Mesenteric fat pad (tissue), 1 donor: ENCODE results near the gene TIMM44. TPM values are rescaled to one million over a fixed set of nuclear protein-coding genes. Genes with fewer than 3 reads are reported as not detected.

Experiments used
- DNase-seq: peaks from one replicate; pipeline ENCODE4 v3.0.0-alpha.2; 2020; ENCODE audit warnings: low spot score
- long read RNA-seq: library from polyadenylated mRNA; unstranded; transcript quantifications from one replicate; pipeline ENCODE4 v2.0.0, GENCODE V29; 2020
- total RNA-seq: library from RNA; stranded (reverse); fragmentation: NEBNext Ultra II Directional; extraction: Animal tissue kit (Norgen Biotek cat#: 25700); gene quantifications from one replicate; pipeline ENCODE4 v1.2.1, GENCODE V29; 2021
- donor health status: DM: yes; HTN: yes; CAD: no.

The TIMM44 gene
- 48.9 TPM for total RNA-seq
- long read RNA-seq, transcript TIMM44-201 (13 exons, 2,075 nt), result major isoform, 68 of 103 reads
- long read RNA-seq, partial matches to known transcripts, result 23 of 103 reads
- long read RNA-seq, other reads (novel, unspliced or antisense), result 9 of 103 reads

GRCh38 chr19:7943444-7944176 is at the start of gene TIMM44:
TIMM44 (minus strand) TSS chr19:7943666; CDS start chr19:7943651, 15 bp downstream.
- DNase-seq, result peak; percentile 99

- no peak for DNase-seq
Observed at GRCh38 chr19:7992575-7992974, 49.1 kb upstream of the TIMM44 start.

GRCh38 chr19:7989071-7989575 is 45.7 kb upstream of the TIMM44 start:
- DNase-seq, result no peak

GRCh38 chr19:7988307-7988706 is 44.8 kb upstream of the TIMM44 start:
- no peak for DNase-seq

- DNase-seq, result no peak
Observed at GRCh38 chr19:7987114-7987768, 43.8 kb upstream of the TIMM44 start.

- no peak for DNase-seq
Observed at GRCh38 chr19:7986321-7987113, 43.1 kb upstream of the TIMM44 start.

- no peak for DNase-seq
Observed at GRCh38 chr19:7985481-7985911, 42.0 kb upstream of the TIMM44 start.

GRCh38 chr19:7983995-7984837 is 40.8 kb upstream of the TIMM44 start:
- DNase-seq, result no peak

- no peak for DNase-seq
Observed at GRCh38 chr19:7983286-7983950, 40.0 kb upstream of the TIMM44 start.

- no peak for DNase-seq
Observed at GRCh38 chr19:7982651-7983099, 39.2 kb upstream of the TIMM44 start.

- no peak for DNase-seq
Observed at GRCh38 chr19:7982103-7982502, 38.6 kb upstream of the TIMM44 start.

- DNase-seq, result no peak
Observed at GRCh38 chr19:7981661-7982060, 38.2 kb upstream of the TIMM44 start.

GRCh38 chr19:7981199-7981598 is 37.7 kb upstream of the TIMM44 start:
- no peak for DNase-seq

GRCh38 chr19:7980635-7981121 is 37.2 kb upstream of the TIMM44 start:
- DNase-seq, result no peak

- no peak for DNase-seq
Observed at GRCh38 chr19:7980168-7980567, 36.7 kb upstream of the TIMM44 start.

- DNase-seq, result no peak
Observed at GRCh38 chr19:7979559-7979958, 36.1 kb upstream of the TIMM44 start.

GRCh38 chr19:7979011-7979410 is 35.5 kb upstream of the TIMM44 start:
- DNase-seq, result no peak

GRCh38 chr19:7978179-7978825 is 34.8 kb upstream of the TIMM44 start:
- DNase-seq, result no peak

GRCh38 chr19:7977723-7978040 is 34.2 kb upstream of the TIMM44 start:
- DNase-seq, result no peak
